Stimulated activated CD8-positive, alpha-beta memory T cell treated with anti-CD3 and anti-CD28 coated beads, Interleukin-12 subunit alpha, Interleukin-12 subunit beta, amount 100 ng/mL, for 24 hours (primary cell): ENCODE results near the gene DPY19L3.
"Not testable (repeated sequence)": the region's sequence is repeated elsewhere in the genome, so short reads cannot be mapped to it uniquely, and the experiment has no call there.

ENCODE experiments used
- DNase-seq: peaks from one replicate; pipeline ENCODE4 v3.0.0-alpha.2; 2020; ENCODE audit errors: extremely low read depth

DPY19L3 gene

GRCh38 chr19:32438751-32439150 is 33.2 kb downstream of the DPY19L3 start:
- DNase-seq, result no peak

GRCh38 chr19:32442650-32443049 is 37.1 kb downstream of the DPY19L3 start:
- DNase-seq, result no peak

- not testable (repeated sequence) for DNase-seq
Measured at GRCh38 chr19:32447534-32447933, 42.0 kb downstream of the DPY19L3 start.

- DNase-seq, result no peak
Measured at GRCh38 chr19:32448026-32448425, 42.5 kb downstream of the DPY19L3 start.

- DNase-seq, result no peak
Measured at GRCh38 chr19:32450217-32450616, 44.6 kb downstream of the DPY19L3 start.

- DNase-seq, result no peak
Measured at GRCh38 chr19:32453736-32454135, 48.2 kb downstream of the DPY19L3 start.

- no peak for DNase-seq
Measured at GRCh38 chr19:32456406-32456805, 50.8 kb downstream of the DPY19L3 start.

- no peak for DNase-seq
Measured at GRCh38 chr19:32457571-32458158, 52.1 kb downstream of the DPY19L3 start.

- no peak for DNase-seq
Measured at GRCh38 chr19:32458500-32459123, 53.0 kb downstream of the DPY19L3 start.

- DNase-seq, result no peak
Measured at GRCh38 chr19:32459204-32459865, 53.8 kb downstream of the DPY19L3 start.

- no peak for DNase-seq
Measured at GRCh38 chr19:32460476-32460875, 54.9 kb downstream of the DPY19L3 start.

GRCh38 chr19:32464279-32464678 is 58.7 kb downstream of the DPY19L3 start:
- DNase-seq, result no peak

- DNase-seq, result no peak
Measured at GRCh38 chr19:32465176-32465575, 59.6 kb downstream of the DPY19L3 start.

GRCh38 chr19:32469795-32470194 is 64.2 kb downstream of the DPY19L3 start:
- no peak for DNase-seq

- DNase-seq, result no peak
Measured at GRCh38 chr19:32471095-32471494, 65.5 kb downstream of the DPY19L3 start.

- DNase-seq, result no peak
Measured at GRCh38 chr19:32471811-32472210, 66.2 kb downstream of the DPY19L3 start.

GRCh38 chr19:32475141-32476031 is 69.8 kb downstream of the DPY19L3 start:
- no peak for DNase-seq

GRCh38 chr19:32476032-32476350 is 70.4 kb downstream of the DPY19L3 start:
- DNase-seq, result no peak

GRCh38 chr19:32480321-32480720 is 74.8 kb downstream of the DPY19L3 start:
- no peak for DNase-seq

- no peak for DNase-seq
Measured at GRCh38 chr19:32483574-32483973, 78.0 kb downstream of the DPY19L3 start.

- DNase-seq, result no peak
Measured at GRCh38 chr19:32489971-32490370, 84.4 kb downstream of the DPY19L3 start.

- DNase-seq, result no peak
Measured at GRCh38 chr19:32497391-32497790, 91.8 kb downstream of the DPY19L3 start.
